H1 (cell line): ENCODE data around the gene IGSF1. TPM values are rescaled to one million over a fixed set of nuclear protein-coding genes. Genes with fewer than 3 reads are reported as not detected.

ENCODE experiments used
- CTCF ChIA-PET: fragments of 300-600 bp; sonication (Branson Sonifier 250); formaldehyde crosslinking; loops from one replicate; lab custom pipeline; 2021; ENCODE audit not compliant: partially characterized antibody; lab: Charles Lee
- POLR2A ChIA-PET: fragments of 300-600 bp; sonication (Branson Sonifier 250); formaldehyde crosslinking; loops from one replicate; lab custom pipeline; 2021; ENCODE audit warnings: inconsistent platforms; ENCODE audit not compliant: partially characterized antibody; lab: Charles Lee
- DNase-seq, 2 experiments: peaks; one replicate each; pipeline versions ENCODE4 v3.0.0 to v3.0.0-alpha.2; 2010 to 2022; ENCODE audit warnings: low spot score in 2 of 2, low read depth in 1 of 2, mixed read lengths in 1 of 2
- FAIRE-seq: peaks from 2 replicates; lab custom pipeline; 2011; peaks lifted over from hg19 to GRCh38; lab: Jason Lieb, UNC
- H2AFZ ChIP-seq: 2 replicates; pipeline ENCODE4 v1.8.1; 2012; ENCODE audit warnings: low read length, inconsistent platforms
- H2AK5ac ChIP-seq: 2 replicates; pipeline ENCODE4 v1.6.1; 2013; ENCODE audit warnings: low read depth, low read length
- H2BK120ac ChIP-seq: replicated peaks from 2 replicates; pipeline ENCODE3; 2013; ENCODE audit warnings: low read depth, low read length, inconsistent platforms
- H2BK12ac ChIP-seq: 2 replicates; pipeline ENCODE4 v1.6.1; 2013; ENCODE audit warnings: low read depth, low read length
- H2BK15ac ChIP-seq: 2 replicates; pipeline ENCODE4 v1.6.1; 2013; ENCODE audit warnings: low read length
- H2BK20ac ChIP-seq: 2 replicates; pipeline ENCODE4 v1.6.1; 2013; ENCODE audit warnings: low read length
- H2BK5ac ChIP-seq: 2 replicates; pipeline ENCODE4 v1.6.1; 2013; ENCODE audit warnings: low read depth, low read length
- H3K14ac ChIP-seq: 2 replicates; pipeline ENCODE4 v1.6.1; 2013; ENCODE audit warnings: inconsistent platforms; ENCODE audit not compliant: insufficient read length
- H3K18ac ChIP-seq: 2 replicates; pipeline ENCODE4 v1.6.1; 2013; ENCODE audit warnings: low read length; ENCODE audit errors: extremely low read depth
- H3K23ac ChIP-seq: 2 replicates; pipeline ENCODE4 v1.6.1; 2013; ENCODE audit warnings: inconsistent platforms; ENCODE audit not compliant: insufficient read length
- H3K23me2 ChIP-seq: 2 replicates; pipeline ENCODE4 v1.6.1; 2013; ENCODE audit warnings: low read depth, low read length
- H3K27ac ChIP-seq: 2 replicates; pipeline ENCODE4 v1.6.1; 2011; ENCODE audit warnings: low read depth, low read length, inconsistent platforms
- H3K27me3 ChIP-seq, 4 experiments: replicated peaks in 1 of 4; 1 replicate in 1 of 4; 2 replicates in 3 of 4; pipeline versions ENCODE4 v1.6.1 to v1.8.1; 2011 to 2013; ENCODE audit warnings: low read length in 3 of 4, mild to moderate bottlenecking in 3 of 4, inconsistent platforms in 2 of 4, mixed read lengths in 2 of 4, moderate library complexity in 1 of 4; ENCODE audit not compliant: control insufficient read depth in 3 of 4, insufficient read depth in 3 of 4; ENCODE audit errors: extremely low read depth in 1 of 4
- H3K36me3 ChIP-seq, 4 experiments: 2 replicates each; pipeline versions ENCODE4 v1.6.1 to v1.8.1; 2011 to 2013; ENCODE audit warnings: mild to moderate bottlenecking in 4 of 4, low read length in 3 of 4, moderate library complexity in 2 of 4, control low read depth in 1 of 4, inconsistent platforms in 1 of 4; ENCODE audit not compliant: insufficient read depth in 4 of 4, control insufficient read depth in 2 of 4
- H3K4ac ChIP-seq: replicated peaks from 2 replicates; pipeline ENCODE3; 2013; ENCODE audit warnings: low read length, low read depth, mixed read lengths, inconsistent platforms; ENCODE audit not compliant: insufficient read length
- H3K4me1 ChIP-seq, 4 experiments: replicated peaks in 1 of 4; 1 replicate in 1 of 4; 2 replicates in 3 of 4; pipeline versions ENCODE4 v1.6.1 to v1.8.1; 2011 to 2013; ENCODE audit warnings: low read length in 3 of 4, inconsistent platforms in 2 of 4, mixed read lengths in 1 of 4; ENCODE audit not compliant: insufficient read depth in 4 of 4, control insufficient read depth in 3 of 4
- H3K4me2 ChIP-seq, 2 experiments: 2 replicates each; pipeline versions ENCODE4 v1.6.1 to v1.8.1; 2011 to 2013; ENCODE audit warnings: low read depth in 2 of 2, low read length in 2 of 2, control low read depth in 1 of 2, inconsistent platforms in 1 of 2, mild to moderate bottlenecking in 1 of 2; ENCODE audit not compliant: insufficient read depth in 1 of 2
- H3K4me3 ChIP-seq, 4 experiments: fragments of 200-600, 300-600 bp in 1 of 4; sonication (generic), shearing (Covaris generic), sonication (Bioruptor Twin) in 1 of 4; 2 replicates each; pipeline versions ENCODE4 v1.5.1 to v1.8.1; 2011 to 2016; ENCODE audit warnings: low read length in 4 of 4, low read depth in 3 of 4, control low read depth in 2 of 4, inconsistent platforms in 2 of 4, mild to moderate bottlenecking in 2 of 4, mixed read lengths in 1 of 4, moderate library complexity in 1 of 4; ENCODE audit not compliant: insufficient read depth in 2 of 4; ENCODE audit errors: extremely low read depth in 1 of 4
- H3K56ac ChIP-seq: replicated peaks from 2 replicates; pipeline ENCODE3; 2013; ENCODE audit warnings: low read depth, mild to moderate bottlenecking, mixed read lengths, low read length, inconsistent platforms; ENCODE audit not compliant: insufficient read length
- H3K79me1 ChIP-seq: 2 replicates; pipeline ENCODE4 v1.6.1; 2013; ENCODE audit warnings: low read depth, low read length, control low read depth
- H3K79me2 ChIP-seq, 2 experiments: 2 replicates each; pipeline versions ENCODE4 v1.6.1 to v1.8.1; 2012 to 2013; ENCODE audit warnings: low read length in 2 of 2, mild to moderate bottlenecking in 2 of 2, inconsistent platforms in 1 of 2; ENCODE audit not compliant: insufficient read depth in 2 of 2, control insufficient read depth in 1 of 2
- H3K9ac ChIP-seq, 4 experiments: replicated peaks in 1 of 4; 1 replicate in 1 of 4; 2 replicates in 3 of 4; pipeline versions ENCODE4 v1.6.1 to v1.8.1; 2011 to 2013; ENCODE audit warnings: low read depth in 3 of 4, low read length in 3 of 4, control low read depth in 2 of 4, mild to moderate bottlenecking in 2 of 4, moderate library complexity in 2 of 4, inconsistent platforms in 1 of 4; ENCODE audit errors: extremely low read depth in 1 of 4
- H3K9me3 ChIP-seq, 2 experiments: 2 replicates each; pipeline versions ENCODE4 v1.6.1 to v1.8.1; 2012 to 2013; ENCODE audit warnings: mild to moderate bottlenecking in 2 of 2, moderate library complexity in 2 of 2, control low read depth in 1 of 2, inconsistent platforms in 1 of 2, low read depth in 1 of 2, low read length in 1 of 2, mixed read lengths in 1 of 2; ENCODE audit not compliant: insufficient read depth in 2 of 2
- H4K20me1 ChIP-seq, 2 experiments: replicated peaks in 1 of 2; 2 replicates each; pipeline versions ENCODE3 to v1.8.1; 2011 to 2013; ENCODE audit warnings: inconsistent platforms in 2 of 2, low read length in 2 of 2, mild to moderate bottlenecking in 1 of 2; ENCODE audit not compliant: insufficient read depth in 2 of 2, control insufficient read depth in 1 of 2
- H4K5ac ChIP-seq: 2 replicates; pipeline ENCODE4 v1.6.1; 2013; ENCODE audit warnings: low read length, low read depth, mixed read lengths, inconsistent platforms; ENCODE audit not compliant: insufficient read length
- H4K8ac ChIP-seq: 2 replicates; pipeline ENCODE4 v1.8.0; 2013; ENCODE audit warnings: mild to moderate bottlenecking, moderate library complexity, low read length, inconsistent platforms; ENCODE audit not compliant: insufficient read depth; ENCODE audit errors: extremely low read depth
- H4K91ac ChIP-seq: replicated peaks from 2 replicates; pipeline ENCODE3; 2013; ENCODE audit warnings: low read length, mixed read lengths, inconsistent platforms; ENCODE audit not compliant: insufficient read length
- SIRT6 ChIP-seq: IDR thresholded peaks from one replicate; pipeline ENCODE4 v1.7.1; 2012; ENCODE audit warnings: low read length, inconsistent platforms
- WGBS, 2 experiments: shearing (Covaris generic) in 1 of 2; methylation state at CpG; one replicate each; pipeline versions ENCODE4 v1.1.6 to v1.1.7; 2013 to 2015; ENCODE audit warnings: low lambda C conversion rate in 2 of 2, mixed read lengths in 2 of 2, inconsistent platforms in 1 of 2, low coverage in 1 of 2, missing lambda C conversion rate in 1 of 2; ENCODE audit not compliant: insufficient replicate concordance in 2 of 2, insufficient coverage in 1 of 2, insufficient read length in 1 of 2; ENCODE audit errors: extremely low coverage in 1 of 2, missing lambda C conversion rate in 1 of 2; 5-methylcytosine and 5-hydroxymethylcytosine counted together
- polyA plus RNA-seq, 7 experiments: library from polyadenylated mRNA; depleted of rRNA in 3 of 7; stranded (reverse) in 5 of 7; unstranded in 2 of 7; fragments of >200 nt in 5 of 7; fragments of 200-250 nt in 2 of 7; gene quantifications; 1 replicate in 5 of 7; 2 replicates in 1 of 7; 4 replicates in 1 of 7; pipeline versions ENCODE4 v1.2.1 to v1.2.3, GENCODE V29; 2011 to 2013; ENCODE audit warnings: missing spikeins in 2 of 7, mixed read lengths in 2 of 7
- total RNA-seq: library from RNA; stranded (reverse); fragmentation: NEBNext Ultra II Directional; extraction: Animal tissue kit (Norgen Biotek cat#: 25700); gene quantifications from 2 replicates; pipeline ENCODE4 v1.2.1, GENCODE V29; 2021

The IGSF1 gene
- total and polyA plus RNA-seq, 2 of the 8 experiments (the other 6 are each of a cell fraction or from before 2014, with no cell fraction given): 23.1 to 39.9 TPM

DNA sequence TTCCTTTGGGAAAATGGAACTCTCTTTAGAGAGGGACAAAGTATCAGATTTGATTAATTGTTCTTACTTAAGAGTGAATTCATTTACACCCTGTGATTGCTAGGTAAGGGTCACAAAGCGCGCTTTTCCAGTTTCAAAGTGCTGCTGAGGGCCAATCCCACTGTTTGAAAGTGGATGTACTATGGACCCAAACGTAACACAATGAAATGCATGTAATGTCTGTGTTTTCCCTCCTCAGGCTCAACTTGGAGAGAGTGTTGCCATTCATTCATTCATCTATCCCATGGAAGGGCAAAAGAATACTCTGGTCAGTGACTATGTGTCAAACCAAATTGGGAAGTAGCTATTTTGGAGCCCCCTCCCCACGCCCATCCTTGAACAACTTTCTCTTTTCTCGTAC lies 16.1 kb downstream of the IGSF1 start:
- Histone ChIP-seq H2BK120ac (no peak overlapping the region), H3K18ac (no peak overlapping the region), H3K14ac (no peak overlapping the region), H3K56ac (no peak overlapping the region), H3K4ac (no peak overlapping the region), H2BK5ac (no peak overlapping the region), H3K4me2 (no peak overlapping the region), H4K91ac (no peak overlapping the region), H3K27ac (no peak overlapping the region), H2BK20ac (no peak overlapping the region), H3K27me3 (no peaks in the 10 kb centered on the region), H3K4me1 (peaks cover 0 to 7% (median 0%) of the 10 kb centered on the region in 4 experiments; a peak in 1 of 7 replicates), H3K9ac (no peak overlapping the region), H4K5ac (no peak overlapping the region), H3K36me3 (peaks cover 0 to 4% (median 0%) of the 10 kb centered on the region in 4 experiments; a peak in 2 of 8 replicates), H2AFZ (no peak overlapping the region), H2AK5ac (no peak overlapping the region), H2BK15ac (no peak overlapping the region), H3K79me1 (no peaks in the 10 kb centered on the region), H4K20me1 (no peaks in the 10 kb centered on the region), H4K8ac (no peak overlapping the region), H2BK12ac (no peak overlapping the region), H3K9me3 (no peaks in the 10 kb centered on the region; a peak in 1 of 4 replicates), H3K23ac (no peak overlapping the region), H3K79me2 (no peaks in the 10 kb centered on the region), H3K23me2 (no peaks in the 10 kb centered on the region), H3K4me3 (no peak overlapping the region)
- DNase-seq: no peak
- POLR2A ChIA-PET: interaction anchor here (1.1 kb wide), 1 partner anchor 10 kb away, joined by 3 read pairs; no protein-coding TSS in a partner anchor
- no peak for FAIRE-seq
- TF ChIP-seq SIRT6: no peak
- 84% methylated on average over 4 of the region's 5 CpGs; no CpG with 5 or more reads in 1 of the 2 experiments for WGBS, 2 experiments
- CTCF ChIA-PET: interaction anchor here (1.5 to 2.2 kb wide), 2 partner anchors 10 to 58 kb away, joined by 3 to 11 read pairs; no protein-coding TSS in a partner anchor
